ENCODE measurements around the gene MARCKSL1.

DNA sequence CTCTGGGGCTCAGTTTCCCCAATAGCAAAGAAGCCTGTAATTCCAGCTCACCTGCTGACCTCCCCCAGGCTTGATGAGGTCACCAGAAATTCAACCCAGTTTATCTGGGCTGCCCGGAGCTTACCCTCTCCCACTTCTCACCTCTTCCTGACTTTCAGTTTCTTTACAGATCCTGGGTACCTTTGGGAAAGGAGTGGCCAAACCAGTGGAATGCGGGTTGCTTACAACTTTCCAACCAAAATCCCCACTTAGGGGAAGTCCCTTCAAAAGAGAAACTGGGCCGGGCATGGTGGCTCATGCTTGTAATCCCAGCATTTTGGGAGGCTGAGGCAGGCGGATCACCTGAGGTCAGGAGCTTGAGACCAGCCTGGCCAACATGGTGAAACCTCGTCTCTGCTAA lies 5.9 kb upstream of the MARCKSL1 start:
- no peak for TF ChIP-seq POLR2A (IDR thresholded peaks at IDR 0.05)
- TF ChIP-seq, protein P1, sequence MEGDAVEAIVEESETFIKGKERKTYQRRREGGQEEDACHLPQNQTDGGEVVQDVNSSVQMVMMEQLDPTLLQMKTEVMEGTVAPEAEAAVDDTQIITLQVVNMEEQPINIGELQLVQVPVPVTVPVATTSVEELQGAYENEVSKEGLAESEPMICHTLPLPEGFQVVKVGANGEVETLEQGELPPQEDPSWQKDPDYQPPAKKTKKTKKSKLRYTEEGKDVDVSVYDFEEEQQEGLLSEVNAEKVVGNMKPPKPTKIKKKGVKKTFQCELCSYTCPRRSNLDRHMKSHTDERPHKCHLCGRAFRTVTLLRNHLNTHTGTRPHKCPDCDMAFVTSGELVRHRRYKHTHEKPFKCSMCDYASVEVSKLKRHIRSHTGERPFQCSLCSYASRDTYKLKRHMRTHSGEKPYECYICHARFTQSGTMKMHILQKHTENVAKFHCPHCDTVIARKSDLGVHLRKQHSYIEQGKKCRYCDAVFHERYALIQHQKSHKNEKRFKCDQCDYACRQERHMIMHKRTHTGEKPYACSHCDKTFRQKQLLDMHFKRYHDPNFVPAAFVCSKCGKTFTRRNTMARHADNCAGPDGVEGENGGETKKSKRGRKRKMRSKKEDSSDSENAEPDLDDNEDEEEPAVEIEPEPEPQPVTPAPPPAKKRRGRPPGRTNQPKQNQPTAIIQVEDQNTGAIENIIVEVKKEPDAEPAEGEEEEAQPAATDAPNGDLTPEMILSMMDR (IDR thresholded peaks at IDR 0.05), result no peak
- no peak for TF ChIP-seq POLR2AphosphoS5 (IDR thresholded peaks at IDR 0.05; ENCODE audit: insufficient read depth in 1 of 2, low read depth in 1 of 2)
